ENCODE results near the gene GEMIN7. TPM values are rescaled to one million over a fixed set of nuclear protein-coding genes. Genes with fewer than 3 reads are reported as not detected.

GEMIN7 gene
- total RNA-seq, 1 donor from 2014 or later = 38.7 TPM

- Mint-ChIP-seq H3K9me3 (no peaks in the 10 kb centered on the region), H3K27me3 (no peaks in the 10 kb centered on the region), H3K4me3 (no peak overlapping the region), H3K36me3 (ENCODE audit: low read depth) (peaks cover 4% of the 10 kb centered on the region), H3K4me1 (peaks cover 57% of the 10 kb centered on the region), H3K27ac (no peak overlapping the region)
- TF ChIP-seq CTCF (IDR thresholded peaks at IDR 0.05) = no peak
- ATAC-seq (ENCODE audit: low read depth) (no peak), DNase-seq (no peak)
- ChIA-PET POLR2A (interaction anchor here (1.3 kb wide), 1 partner anchor 19 kb away, joined by 3 read pairs; the partner anchor contains the start of gene GEMIN7), CTCF (no interaction called here)
- intact Hi-C loops (cut with micrococcal nuclease) = no loop called here
These were observed 19.7 kb downstream of the GEMIN7 start for GRCh38 chr19:45098521-45099466.

GRCh38 chr19:45099467-45100191, 20.6 kb downstream of the GEMIN7 start:
- no peak for DNase-seq
- no peaks in the 10 kb centered on the region for H3K9me3 Mint-ChIP-seq
- ATAC-seq (ENCODE audit: low read depth) = no peak
- intact Hi-C loops (cut with micrococcal nuclease) = no loop called here
- no peak for TF ChIP-seq CTCF (IDR thresholded peaks at IDR 0.05)
- H3K27me3 Mint-ChIP-seq = no peaks in the 10 kb centered on the region
- H3K4me3 Mint-ChIP-seq = no peak overlapping the region
- H3K4me1 Mint-ChIP-seq = peaks cover 57% of the 10 kb centered on the region
- H3K27ac Mint-ChIP-seq = no peak overlapping the region
- ChIA-PET CTCF (no interaction called here), POLR2A (no interaction called here)
- peaks cover 3% of the 10 kb centered on the region for H3K36me3 Mint-ChIP-seq (ENCODE audit: low read depth)

GRCh38 chr19:45100201-45100600, 21.1 kb downstream of the GEMIN7 start:
- ATAC-seq (ENCODE audit: low read depth) = no peak
- POLR2A ChIA-PET = no interaction called here
- Mint-ChIP-seq H3K4me3 (no peak overlapping the region), H3K4me1 (peaks cover 59% of the 10 kb centered on the region), H3K36me3 (ENCODE audit: low read depth) (peaks cover 3% of the 10 kb centered on the region), H3K9me3 (no peaks in the 10 kb centered on the region), H3K27me3 (no peaks in the 10 kb centered on the region), H3K27ac (no peak overlapping the region)
- CTCF ChIA-PET = no interaction called here
- intact Hi-C loops (cut with micrococcal nuclease) = no loop called here
- TF ChIP-seq CTCF (IDR thresholded peaks at IDR 0.05) = no peak
- DNase-seq = no peak

GRCh38 chr19:45100846-45101252, 21.8 kb downstream of the GEMIN7 start:
- no peak for TF ChIP-seq CTCF (IDR thresholded peaks at IDR 0.05)
- POLR2A ChIA-PET = interaction anchor here (4.2 kb wide), 1 partner anchor 9 kb away, joined by 25 read pairs; the partner anchor contains the start of gene PPP1R37

GRCh38 chr19:45101806-45102205, 22.7 kb downstream of the GEMIN7 start:
- POLR2A ChIA-PET = interaction anchor here (4.2 kb wide), 1 partner anchor 9 kb away, joined by 25 read pairs; the partner anchor contains the start of gene PPP1R37
- no peaks in the 10 kb centered on the region for H3K9me3 Mint-ChIP-seq
- intact Hi-C loops (cut with micrococcal nuclease) = loop anchor here (2.0 kb wide), 1 partner anchor 15 kb away; no protein-coding TSS in a partner anchor
- peaks cover 3% of the 10 kb centered on the region for H3K36me3 Mint-ChIP-seq (ENCODE audit: low read depth)
- no peak for TF ChIP-seq CTCF (IDR thresholded peaks at IDR 0.05)
- DNase-seq = no peak
- no peak for ATAC-seq (ENCODE audit: low read depth)
- H3K4me1 Mint-ChIP-seq = peaks cover 59% of the 10 kb centered on the region
- H3K27me3 Mint-ChIP-seq = no peaks in the 10 kb centered on the region
- H3K4me3 Mint-ChIP-seq = no peak overlapping the region
- CTCF ChIA-PET = no interaction called here
- H3K27ac Mint-ChIP-seq = peak overlapping the region; percentile 37

More at GRCh38 chr19:45100846-45101252, 21.8 kb downstream of the GEMIN7 start:
- CTCF ChIA-PET = no interaction called here
- DNase-seq (no peak), ATAC-seq (ENCODE audit: low read depth) (no peak)
- H3K27ac Mint-ChIP-seq = peak overlapping the region; percentile 8
- H3K4me3 Mint-ChIP-seq = no peak overlapping the region
- no peaks in the 10 kb centered on the region for H3K27me3 Mint-ChIP-seq
- no peaks in the 10 kb centered on the region for H3K9me3 Mint-ChIP-seq
- peaks cover 3% of the 10 kb centered on the region for H3K36me3 Mint-ChIP-seq (ENCODE audit: low read depth)
- intact Hi-C loops (cut with micrococcal nuclease) = no loop called here
- peaks cover 63% of the 10 kb centered on the region for H3K4me1 Mint-ChIP-seq
